Measurements from ENCODE around the gene LDAH.

LDAH gene

DNA sequence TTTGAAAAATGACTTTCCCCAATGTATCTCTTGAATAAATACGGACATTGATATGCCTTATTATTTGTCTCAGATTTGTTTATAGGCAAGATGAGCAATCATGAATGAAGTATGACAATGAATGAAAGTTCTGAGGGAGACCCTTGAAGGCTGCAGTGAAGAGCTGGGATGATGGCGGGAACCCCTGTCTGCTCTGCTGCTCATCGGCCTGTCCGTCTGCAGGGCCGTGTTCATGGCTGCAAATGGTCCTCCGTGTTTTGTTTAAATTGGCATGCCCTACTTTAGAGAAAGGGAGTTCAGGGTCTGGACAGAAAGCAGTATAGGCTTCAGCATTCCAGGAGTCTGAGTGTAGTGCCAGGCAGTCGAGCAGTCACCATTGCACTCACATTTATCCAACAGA is 170.8 kb downstream of the LDAH start:
- DNase-seq (ENCODE audit: low spot score) = no peak

DNA sequence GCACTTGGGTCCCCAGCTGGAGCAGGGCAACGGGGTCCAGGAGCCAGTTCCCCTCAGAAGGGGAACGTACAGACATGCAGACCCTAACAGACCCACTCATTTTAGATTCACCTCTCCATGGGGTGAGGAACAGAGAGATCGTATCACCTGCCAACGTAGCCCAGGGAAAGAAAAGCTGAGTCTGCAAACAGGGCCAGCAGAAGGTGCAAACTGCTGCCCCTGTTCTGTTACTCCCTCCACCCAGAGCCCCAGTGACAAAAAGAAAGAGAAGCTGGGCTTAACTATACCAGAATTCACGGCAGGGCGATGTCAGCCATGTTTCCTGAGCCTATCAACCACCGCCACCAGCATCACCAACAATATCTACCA is 171.2 kb downstream of the LDAH start:
- DNase-seq (ENCODE audit: low spot score) = no peak

DNA sequence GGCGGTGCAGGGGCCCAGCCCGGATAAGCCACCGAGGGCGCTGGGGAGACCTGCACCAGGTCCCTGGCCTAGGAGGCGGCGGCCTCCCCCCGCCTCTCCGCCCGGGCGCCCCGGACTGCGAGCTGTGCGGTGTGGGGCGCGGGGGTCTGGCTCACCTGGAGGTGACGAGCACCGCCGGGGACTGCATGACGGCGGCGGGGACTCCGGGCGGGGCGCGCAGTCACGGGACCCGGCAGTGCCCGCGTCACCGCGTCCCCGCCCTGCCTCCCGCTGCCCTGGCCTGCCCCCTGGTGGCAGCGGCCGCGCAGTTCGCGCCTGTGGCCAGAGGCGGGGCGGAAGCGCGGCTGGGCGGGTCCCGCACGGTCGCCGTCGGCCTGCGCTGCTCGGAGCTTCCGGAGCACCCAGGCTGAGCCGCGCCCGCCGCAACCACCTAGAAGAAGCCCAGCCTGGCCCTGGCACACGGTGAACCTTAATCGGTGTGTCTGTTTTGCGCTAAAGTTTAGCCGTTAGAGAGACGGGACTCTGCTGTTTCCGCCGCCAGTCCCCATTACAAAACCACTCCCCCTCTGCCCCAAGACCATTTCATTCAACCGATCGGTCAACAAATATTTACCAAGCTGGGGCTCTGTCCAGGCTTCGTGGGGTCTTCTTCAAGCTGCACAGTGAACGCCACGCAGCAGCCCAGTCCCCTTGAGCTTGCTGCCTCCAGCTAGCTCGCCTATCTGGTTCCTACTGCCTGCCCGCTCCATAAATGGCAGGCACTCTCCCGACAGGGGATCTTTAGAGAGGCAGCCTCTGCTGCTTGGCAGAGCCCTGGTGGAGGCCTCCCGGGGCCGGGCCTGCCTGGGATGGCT is 171.8 kb downstream of the LDAH start, which contains the start of gene HS1BP3:
Gene HS1BP3 (minus strand): TSS at position 222 of the 854 bp plus-strand sequence. CDS start 35 bp downstream, at position 187.
- DNase-seq (ENCODE audit: low spot score) = peak; percentile 90

DNA sequence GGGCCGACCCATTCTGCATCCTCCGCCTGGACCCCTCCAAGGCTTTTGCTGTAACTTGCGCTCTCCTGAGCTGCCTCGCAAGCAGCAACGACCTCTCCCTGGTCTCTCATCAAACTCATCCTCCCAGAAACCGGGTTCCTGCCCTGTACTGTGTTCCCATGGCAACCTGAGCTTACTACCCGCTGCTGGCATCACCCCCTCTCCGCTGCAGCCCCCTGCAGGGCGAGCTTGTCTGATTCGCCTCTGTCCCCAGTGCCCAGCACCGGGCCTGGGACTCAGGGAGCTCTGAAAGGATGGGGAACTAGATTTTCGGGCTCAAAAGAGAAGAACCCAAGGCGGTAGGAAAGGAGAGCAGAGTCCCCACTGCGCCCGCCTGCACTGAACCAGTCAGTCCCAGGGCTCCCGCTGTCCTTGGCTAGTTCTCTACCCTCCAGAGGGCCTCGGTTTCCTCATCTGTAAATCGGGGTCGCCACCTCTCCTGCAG is 172.5 kb downstream of the LDAH start:
- DNase-seq (ENCODE audit: low spot score) = no peak

DNA sequence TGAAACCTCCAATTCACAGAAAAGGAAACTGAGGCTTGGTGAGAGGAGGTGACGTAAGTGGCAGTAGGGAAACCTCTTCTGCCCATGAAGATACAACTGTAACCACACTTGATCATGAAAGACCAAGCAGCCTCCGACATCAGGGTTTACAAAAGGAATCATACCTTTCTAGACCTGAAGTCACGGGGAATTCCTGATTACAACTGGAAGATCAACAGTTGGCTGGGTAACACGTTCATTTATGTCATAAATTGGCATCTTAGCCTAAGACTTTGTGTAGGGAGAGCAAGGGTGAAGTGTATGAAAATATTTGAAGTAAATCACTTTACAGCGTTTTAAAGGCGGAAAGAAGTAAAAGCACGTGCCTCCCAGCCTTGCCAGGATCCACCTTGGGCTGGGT is 172.9 kb downstream of the LDAH start:
- DNase-seq (ENCODE audit: low spot score) = no peak

DNA sequence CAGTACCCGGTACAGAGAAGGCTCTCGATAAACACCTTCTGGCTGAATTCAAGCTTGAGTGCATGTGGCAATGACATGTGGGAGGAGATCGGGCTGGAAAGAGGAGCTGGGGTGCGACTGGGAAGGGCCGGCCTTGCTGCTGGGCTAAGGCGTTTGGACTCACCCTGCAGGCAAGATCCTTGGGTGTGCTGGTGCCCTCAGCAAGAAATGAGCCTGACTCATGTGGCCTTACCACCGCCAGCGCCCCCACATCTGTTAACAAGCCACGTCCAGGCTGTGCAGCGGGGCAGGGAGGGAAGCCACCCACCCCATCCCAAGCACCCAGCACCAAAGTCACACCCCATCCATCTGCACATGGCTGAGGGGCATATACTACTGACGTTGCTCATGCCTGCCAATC is 173.3 kb downstream of the LDAH start:
- no peak for DNase-seq (ENCODE audit: low spot score)

DNA sequence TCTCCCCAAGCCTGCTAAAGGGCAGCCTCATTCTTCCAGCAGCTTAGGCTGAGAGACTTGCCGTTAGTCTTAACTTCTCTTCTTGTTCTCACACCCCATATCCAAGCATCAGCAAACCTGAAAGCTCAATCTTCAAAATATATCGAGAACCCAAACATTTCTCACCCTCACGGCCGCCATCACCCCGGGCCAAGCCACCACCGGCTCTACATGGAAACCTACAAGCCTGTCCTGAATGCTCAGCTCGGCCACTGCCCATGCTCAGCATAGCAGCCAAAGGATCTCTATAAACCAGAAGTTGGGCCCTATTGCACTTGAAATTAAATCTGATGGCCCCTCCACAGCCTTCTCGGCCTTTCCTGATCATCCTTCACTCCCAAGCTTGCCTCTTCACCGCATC is 174.1 kb downstream of the LDAH start:
- DNase-seq (ENCODE audit: low spot score) = no peak

DNA sequence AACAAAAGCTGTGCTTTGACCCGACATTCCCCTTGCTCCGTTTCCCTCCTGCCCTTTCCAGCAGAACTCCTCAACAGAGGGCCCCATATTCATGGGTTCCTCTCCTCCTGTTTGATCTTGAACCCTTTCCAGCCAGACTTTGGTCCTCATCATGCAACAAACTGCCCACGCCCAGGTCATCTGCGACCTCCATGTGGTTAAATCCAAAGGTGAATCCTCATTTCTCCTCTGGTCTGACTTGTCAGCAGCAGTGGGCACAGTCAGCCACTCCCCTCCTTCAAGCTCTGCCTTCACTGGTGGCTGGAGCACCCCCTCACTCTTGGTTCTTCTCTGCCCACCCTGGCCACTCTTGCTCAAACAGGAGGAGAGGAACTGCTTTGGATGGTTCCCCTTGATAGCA is 174.7 kb downstream of the LDAH start:
- DNase-seq (ENCODE audit: low spot score) = no peak

DNA sequence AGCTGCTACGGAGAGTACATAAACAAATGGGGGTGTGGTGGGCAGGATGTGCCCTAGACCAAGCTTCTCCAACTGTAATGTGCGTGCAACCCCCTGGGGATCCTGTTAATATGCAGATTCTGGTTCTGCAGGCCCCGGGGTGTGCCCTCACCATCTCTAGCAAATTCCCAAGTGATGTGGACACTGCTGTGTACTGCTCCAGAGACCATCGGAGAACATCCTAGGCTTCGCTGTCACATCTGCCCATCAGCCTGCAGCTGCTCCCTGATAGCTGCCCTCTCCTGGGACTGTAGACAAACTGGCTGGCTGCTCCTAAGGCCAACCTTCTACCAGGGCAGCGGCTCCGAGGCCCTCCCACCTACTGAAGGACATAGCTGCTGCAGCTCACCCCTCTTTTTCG is 175.2 kb downstream of the LDAH start:
- DNase-seq (ENCODE audit: low spot score) = no peak

DNA sequence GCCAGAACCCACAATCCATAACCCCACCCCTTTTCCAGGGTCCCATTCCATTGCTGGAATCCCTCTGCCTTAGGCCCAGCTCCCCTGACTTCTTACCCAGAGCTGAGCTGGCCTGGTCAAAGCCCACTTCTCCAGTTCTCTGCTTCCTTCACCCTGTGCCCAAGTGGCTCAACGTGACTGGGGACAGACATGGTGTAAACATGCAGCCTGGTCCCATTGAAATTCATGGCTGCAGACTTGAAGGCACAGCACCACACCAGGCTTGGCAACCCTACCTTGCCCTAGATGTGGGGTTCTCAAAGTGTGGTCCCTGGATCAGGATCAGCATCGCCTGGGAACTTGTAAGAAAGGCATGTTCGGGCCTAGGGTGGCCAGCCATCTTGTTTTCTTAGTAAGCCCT is 175.7 kb downstream of the LDAH start:
- no peak for DNase-seq (ENCODE audit: low spot score)

DNA sequence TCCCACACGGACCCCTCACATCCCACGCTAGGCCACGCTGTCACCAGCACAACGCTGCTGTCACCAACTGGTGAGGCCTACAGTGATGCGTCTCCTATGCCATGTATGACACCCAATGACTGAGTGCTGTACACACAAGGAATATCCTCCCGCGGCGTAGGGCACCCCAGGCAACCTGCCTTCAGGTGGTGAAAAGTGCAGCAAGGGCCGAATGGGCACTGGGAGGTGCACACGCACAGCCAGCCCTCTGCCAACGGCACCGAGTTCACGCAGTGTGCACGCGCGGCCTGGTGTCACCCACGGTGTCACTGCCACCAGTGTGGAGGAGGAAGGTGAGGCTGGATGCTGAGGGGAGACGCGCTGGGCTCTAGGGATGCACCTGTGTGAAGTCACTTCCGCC is 176.5 kb downstream of the LDAH start:
- DNase-seq (ENCODE audit: low spot score) = no peak

DNA sequence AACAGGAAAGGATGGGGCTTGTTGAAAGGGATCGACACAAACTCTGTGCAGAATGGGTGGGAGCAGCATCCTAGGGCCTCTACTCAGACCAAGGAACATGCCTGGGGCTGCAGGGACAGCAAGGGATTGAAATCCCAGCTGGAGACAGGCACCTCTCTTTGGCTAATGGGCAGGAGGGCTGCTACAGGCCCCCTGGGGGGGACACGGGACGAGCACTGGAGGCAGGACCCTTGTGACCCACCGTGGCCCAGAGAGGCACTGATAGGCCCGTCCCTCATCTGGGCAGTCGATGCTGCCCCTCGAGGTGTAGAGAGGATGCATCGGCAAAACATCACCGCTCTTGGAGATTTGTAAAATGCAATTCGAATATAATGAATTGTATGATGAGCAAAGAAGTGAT is 177.1 kb downstream of the LDAH start:
- DNase-seq (ENCODE audit: low spot score) = no peak

DNA sequence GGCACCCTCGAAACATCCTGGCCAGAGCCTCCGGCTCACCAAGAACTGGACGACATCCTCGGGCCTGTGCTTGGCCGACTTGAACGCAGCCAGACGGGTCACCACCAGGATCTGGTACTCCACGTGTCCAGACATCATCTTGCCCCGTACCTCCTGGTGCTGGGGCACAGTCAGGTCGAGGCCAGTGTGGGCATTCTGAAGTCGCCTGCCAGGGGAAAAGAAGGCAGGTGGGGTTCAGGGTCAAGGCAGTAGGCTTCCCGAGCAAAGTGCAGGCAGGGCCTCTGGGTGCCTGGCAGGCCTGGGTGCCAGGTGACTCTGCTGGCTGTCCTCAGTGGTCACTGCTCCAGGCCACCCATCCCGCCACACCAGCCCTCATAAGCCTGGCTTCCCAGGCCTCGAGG is 177.6 kb downstream of the LDAH start:
- DNase-seq (ENCODE audit: low spot score) = no peak

DNA sequence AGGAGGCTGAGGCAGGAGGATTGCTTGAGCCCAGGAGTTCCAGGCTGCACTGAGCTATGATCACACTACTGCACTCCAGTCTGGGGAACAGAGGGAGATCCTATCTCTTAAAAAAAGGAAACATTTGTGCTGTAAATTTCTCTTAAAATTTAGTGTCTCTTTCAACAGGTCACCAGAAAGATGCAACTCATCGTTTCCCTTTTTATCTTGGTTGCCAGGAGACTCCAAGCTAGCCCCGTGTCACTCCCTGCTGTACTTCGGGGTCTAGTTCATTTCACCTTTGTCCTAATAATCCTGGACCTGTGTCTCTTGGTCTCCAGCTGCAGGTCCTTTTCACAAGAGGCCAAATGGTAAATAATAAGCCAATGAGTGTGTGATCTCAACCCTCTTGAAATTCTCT is 179.1 kb downstream of the LDAH start:
- DNase-seq (ENCODE audit: low spot score) = no peak

DNA sequence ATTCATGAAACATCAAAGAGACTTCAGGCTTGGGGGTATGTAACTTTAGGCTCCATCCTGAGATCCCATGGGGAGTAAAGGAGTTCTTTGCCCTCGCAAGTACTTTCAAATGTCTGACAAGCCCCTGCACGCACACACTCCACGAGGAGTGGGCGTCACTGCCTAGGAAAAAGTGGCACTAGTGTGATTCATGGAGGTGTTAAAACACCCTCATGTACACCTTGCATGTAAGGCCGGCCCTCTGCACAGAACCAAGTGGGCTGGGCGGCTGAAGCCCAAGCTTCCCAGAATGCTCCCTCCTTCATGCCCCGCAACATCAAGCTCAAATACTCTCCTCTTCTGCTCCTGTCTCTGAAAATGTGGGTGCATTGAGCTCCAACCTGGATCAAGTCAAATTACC is 179.8 kb downstream of the LDAH start:
- DNase-seq (ENCODE audit: low spot score) = no peak

DNA sequence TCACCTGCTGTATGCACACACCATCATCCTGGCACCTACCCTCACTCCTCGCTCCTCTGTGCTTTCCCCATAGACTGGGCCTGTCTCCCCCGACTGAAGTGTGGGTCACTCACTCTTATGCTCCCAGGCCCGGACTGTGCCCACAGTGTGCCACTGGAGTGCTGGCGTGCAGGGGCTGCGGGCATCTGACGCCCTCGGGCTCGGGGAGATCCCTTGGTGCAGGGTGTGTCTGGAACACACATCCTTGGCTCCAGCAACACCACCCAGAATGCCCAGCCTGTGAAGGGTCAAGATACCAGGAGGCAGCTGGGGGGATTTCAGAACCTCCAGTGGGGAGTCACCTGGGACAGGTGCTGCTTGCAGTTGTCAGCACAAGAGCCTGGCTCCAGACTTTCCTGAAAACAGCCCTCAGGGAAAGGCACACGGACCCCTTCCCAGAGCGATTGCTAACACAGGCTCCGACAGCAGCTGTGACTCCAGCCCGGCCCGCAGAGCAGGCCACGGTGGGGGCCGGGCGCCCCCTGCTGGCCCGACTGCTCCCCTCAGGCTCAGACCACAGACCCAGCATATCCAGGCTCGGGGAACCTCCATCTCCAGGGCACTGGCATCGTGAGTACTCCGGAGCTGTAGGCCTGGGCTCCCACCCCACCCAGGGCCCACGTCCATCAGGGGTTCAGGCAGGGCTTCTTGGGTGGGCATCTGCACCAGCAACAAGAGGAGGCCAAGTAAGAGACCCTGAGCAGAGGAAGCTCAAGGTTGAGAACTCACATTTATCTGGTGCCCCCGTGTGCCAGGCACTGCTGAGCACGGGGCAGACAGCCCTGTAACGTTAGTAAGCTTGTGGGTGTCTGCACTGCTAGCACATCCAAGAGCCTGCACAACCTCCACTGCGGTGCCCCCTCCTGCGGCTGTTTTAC is 180.6 kb downstream of the LDAH start:
- peak; percentile 89 for DNase-seq (ENCODE audit: low spot score)

DNA sequence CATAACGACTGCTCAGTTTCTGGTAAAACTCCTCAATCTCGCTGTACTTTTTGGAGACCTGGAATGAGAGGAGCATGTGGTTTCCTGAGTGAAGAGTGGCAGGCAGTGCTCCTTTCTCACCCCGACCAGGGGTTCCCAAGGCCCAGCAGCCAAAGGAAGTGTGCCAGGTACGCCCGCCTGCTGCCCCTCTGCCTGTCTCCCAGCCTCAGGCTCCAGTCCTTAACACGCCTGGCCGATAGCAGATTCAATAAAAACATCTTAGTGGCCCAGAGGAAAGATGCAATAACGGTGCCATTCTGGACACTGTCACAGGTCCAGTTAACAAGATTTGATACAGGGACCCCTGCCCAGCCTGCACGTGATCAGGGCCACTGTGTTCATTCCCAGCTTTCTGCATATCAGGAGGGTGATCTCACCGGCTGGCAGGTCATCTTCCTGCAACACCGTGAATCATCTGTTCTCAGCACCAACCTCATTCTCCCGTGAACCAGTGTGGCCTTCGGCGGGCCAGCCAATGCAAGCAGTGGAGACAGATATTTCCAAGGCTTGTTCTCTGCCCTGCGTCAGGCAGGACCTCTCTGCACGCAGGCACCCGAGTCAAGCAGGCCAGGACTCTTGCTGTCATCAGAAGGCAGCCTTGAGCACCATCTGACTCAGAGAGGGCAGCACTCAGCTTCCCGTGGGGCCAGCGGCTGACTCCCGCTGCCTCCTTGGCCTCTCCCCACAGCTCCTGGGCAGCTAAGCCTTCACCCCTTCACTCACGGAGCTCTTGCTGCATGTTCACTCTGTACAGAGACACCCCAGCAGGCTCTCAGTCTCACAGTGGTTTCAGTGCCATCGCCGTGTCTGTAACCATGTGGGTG is 181.5 kb downstream of the LDAH start:
- no peak for DNase-seq (ENCODE audit: low spot score)

DNA sequence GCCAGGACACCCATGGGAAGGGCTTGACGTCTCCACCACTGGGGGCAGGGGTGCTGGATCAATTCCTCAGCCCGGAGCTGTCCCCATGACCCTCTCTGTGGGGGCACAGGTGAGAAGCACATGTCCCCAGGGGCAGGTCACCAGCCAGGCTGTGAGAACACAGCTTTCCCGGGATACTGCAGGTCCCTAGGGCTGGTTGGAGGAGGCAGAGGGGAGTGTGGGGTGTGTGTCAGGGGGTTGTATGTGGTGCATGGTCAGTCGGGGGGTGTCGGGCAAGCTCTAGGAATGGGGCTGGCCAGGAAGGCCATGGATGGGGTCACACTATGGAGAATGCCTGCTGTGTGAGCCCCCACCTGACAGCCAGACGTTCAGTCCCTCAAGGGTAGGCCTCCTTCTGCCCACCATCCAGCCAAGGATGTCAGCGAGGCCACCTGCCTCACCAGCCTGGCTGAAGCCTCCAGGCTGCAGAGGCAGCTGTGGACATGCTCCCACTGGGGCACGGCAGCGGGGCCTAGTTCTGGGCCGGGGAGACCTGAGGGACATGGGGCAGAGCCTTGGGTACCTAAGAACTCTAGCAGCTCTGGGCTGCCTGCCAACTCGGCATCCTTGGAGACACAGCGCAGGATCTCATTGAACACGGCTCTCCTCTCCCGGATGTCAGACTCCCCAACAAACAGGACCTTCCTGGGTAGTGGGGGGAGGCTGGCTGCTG is 182.3 kb downstream of the LDAH start:
- no peak for DNase-seq (ENCODE audit: low spot score)

DNA sequence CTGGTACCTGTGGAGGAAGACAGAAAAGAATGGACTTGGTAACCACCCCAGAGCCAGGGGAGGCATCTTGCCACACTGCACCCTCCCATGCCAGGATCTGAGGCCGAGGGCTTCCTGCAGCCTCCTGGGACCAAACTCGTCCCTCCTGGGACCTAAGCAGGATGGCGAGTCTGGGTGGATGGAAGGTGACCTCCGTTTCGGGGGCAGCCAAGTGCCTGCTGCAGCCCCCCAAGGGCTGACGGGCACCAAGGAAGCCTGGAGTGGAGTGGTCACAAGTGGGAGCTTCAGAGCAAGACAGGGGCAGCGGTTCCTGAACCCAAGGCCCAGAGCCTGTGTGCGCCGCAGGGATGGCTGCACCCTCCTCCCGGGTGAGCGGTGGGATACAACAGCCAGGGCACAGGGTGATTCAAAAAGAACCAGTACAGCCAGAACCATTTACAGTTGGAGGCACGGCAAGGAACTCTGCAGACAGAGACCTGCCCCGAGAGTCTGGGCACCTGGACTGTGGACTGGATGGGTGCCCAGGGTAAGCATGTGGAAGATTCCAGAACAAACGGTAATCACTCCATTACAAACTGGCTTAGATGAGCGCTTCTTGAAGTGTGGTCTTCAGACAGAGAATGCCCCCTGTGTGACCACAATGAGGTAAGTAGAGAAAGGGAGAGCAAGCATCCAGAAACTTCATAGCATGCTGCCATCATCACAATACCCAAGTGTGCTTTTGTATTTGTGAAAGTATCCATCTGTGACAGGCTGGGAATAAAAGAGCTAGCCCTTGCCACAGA is 184.1 kb downstream of the LDAH start:
- DNase-seq (ENCODE audit: low spot score) = no peak

DNA sequence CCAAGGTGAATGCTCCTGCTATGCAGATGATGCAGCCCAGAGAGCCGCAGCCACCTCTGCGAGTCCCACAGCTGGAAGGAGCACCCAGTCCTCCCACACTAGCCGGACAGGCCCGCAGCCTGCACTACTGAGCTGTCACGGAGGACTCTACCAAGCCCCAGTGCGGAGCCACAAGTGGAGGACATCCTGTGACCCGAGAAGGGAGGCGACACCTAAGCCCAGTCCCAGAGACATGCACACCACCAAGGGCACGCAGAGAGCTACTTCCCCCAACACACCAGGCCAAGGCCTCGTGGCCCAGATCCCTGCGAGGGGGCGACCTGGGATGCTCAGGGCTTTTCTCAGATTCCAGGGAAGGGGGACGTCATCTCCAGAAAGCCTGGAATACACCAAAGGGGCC is 184.9 kb downstream of the LDAH start:
- no peak for DNase-seq (ENCODE audit: low spot score)

DNA sequence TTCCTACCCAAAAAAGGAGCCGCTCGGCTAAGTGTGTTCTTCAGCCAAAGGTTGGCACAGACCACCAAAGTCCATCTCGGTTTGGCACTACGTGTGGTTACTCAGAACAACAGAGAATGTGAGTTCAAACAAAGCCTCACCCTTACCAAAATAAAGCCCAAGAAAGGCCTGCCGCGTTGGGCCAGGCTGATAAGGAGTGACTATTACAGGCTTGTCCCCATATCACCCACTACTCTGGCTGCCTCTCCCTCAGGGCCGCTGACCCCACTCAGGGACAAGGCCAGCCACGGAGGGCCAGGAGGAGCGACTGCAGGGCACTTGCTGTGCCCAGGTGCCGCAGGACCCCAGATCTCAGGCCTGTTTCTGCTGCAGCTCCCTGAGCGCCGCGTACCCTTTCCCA is 185.8 kb downstream of the LDAH start:
- DNase-seq (ENCODE audit: low spot score) = no peak
